ENCODE measurements around the gene KISS1. TPM values are rescaled to one million over a fixed set of nuclear protein-coding genes. Genes with fewer than 3 reads are reported as not detected.

The KISS1 gene
- total and polyA plus RNA-seq, 12 donors = 0.34 to 0.50 TPM; not detected in 10

DNA sequence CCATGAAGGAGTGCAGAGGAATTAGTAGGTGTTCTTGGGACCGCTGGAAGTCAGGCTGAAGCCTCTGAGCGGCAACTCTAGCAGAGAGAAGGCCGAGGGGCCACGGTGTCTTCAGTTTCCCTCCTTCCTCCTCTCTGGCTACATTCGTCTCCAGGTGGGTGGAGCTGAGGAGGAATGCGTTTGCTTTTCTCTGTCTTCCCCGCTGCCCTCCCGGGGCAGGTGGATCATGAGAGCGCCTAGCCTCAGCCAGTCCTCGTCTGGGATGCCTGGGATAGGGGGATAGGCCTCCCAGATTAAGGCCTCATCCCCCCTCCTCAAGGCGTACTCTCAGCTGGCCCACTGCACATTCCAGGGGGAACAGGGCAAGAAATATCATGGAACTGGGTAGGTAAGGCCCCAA, 25.0 kb upstream of the KISS1 start:
- Histone ChIP-seq H3K4me1 (replicated peaks in 1 of 2) (no peaks in the 10 kb centered on the region), H3K9me3 (replicated peaks in 1 of 3) (no peaks in the 10 kb centered on the region), H3K27me3 (no peaks in the 10 kb centered on the region), H3K27ac (no peak overlapping the region), H3K36me3 (replicated peaks in 1 of 2) (no peaks in the 10 kb centered on the region), H3K4me3 (no peak overlapping the region)
- DNase-seq = no peak
- intact Hi-C loops (cut with DNase I) = no loop called here
- TF ChIP-seq, protein P1, sequence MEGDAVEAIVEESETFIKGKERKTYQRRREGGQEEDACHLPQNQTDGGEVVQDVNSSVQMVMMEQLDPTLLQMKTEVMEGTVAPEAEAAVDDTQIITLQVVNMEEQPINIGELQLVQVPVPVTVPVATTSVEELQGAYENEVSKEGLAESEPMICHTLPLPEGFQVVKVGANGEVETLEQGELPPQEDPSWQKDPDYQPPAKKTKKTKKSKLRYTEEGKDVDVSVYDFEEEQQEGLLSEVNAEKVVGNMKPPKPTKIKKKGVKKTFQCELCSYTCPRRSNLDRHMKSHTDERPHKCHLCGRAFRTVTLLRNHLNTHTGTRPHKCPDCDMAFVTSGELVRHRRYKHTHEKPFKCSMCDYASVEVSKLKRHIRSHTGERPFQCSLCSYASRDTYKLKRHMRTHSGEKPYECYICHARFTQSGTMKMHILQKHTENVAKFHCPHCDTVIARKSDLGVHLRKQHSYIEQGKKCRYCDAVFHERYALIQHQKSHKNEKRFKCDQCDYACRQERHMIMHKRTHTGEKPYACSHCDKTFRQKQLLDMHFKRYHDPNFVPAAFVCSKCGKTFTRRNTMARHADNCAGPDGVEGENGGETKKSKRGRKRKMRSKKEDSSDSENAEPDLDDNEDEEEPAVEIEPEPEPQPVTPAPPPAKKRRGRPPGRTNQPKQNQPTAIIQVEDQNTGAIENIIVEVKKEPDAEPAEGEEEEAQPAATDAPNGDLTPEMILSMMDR (IDR thresholded peaks at IDR 0.05) = no peak
- TF ChIP-seq POLR2A (IDR thresholded peaks at IDR 0.05) = no peak
- 75 to 90% (median 85%) methylated on average over 11 of the region's 11 CpGs for whole genome bisulfite sequencing, 4 donors

DNA sequence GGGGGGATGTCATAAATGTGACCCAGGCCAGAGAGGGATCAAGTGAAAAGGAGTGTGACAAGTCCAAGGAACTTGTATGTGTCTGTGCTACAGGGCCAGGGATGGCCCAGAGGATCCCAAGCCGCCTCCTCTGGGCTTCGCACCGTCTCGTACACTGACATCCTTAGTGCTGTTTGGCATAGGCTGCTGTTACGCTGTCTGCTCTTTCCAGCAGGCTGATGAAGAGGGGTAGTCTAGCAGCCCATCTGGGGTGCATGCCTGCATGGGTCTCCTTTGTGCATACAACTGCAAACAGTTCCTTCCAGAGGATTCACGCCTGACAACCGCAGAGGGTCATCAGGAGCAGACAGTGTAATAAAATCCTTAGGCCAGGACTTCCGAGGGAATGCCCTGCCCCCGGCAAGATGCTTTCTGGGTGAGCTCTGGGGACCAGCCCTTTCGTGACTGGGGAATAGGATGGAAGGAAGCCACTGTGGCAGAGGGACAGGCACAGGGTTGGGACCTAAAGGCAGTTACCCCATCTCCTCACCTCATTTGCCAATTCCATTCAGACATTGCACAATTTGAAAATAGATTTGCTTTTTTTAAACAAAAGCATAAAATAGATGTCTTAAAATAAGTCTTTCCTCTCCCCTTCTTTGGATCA, 23.8 kb upstream of the KISS1 start:
- Histone ChIP-seq H3K27me3 (no peaks in the 10 kb centered on the region), H3K4me3 (no peak overlapping the region), H3K9me3 (replicated peaks in 1 of 3) (no peaks in the 10 kb centered on the region), H3K4me1 (replicated peaks in 1 of 2) (no peaks in the 10 kb centered on the region), H3K36me3 (replicated peaks in 1 of 2) (no peaks in the 10 kb centered on the region), H3K27ac (no peak overlapping the region)
- no peak for DNase-seq
- intact Hi-C loops (cut with DNase I) = no loop called here
- 81 to 87% (median 85%) methylated on average over 3 to 10 of the region's 10 CpGs for WGBS, 4 donors
- TF ChIP-seq POLR2A (IDR thresholded peaks at IDR 0.05) = no peak
- TF ChIP-seq, protein P1 (IDR thresholded peaks at IDR 0.05) = no peak

DNA sequence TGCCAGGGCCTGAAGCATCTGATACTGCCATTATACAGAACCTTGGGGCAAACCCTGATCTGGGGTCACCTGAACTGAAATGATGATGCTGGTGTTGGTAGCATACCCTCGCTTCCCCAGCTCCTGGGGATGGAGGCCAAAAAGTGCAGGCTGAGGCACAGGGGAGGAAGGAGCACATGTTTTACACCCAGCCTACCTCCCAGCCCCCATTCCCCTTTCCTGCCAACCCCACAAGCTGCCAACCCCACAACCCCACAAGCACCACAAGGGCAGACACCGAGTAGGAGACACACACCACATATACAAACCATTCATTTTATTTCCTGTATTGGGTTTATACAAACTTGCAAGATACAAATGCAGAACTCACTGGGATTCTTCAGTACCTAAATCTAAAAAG, 22.3 kb upstream of the KISS1 start:
- H3K27ac ChIP-seq = no peak overlapping the region
- H3K36me3 ChIP-seq (replicated peaks in 1 of 2) = no peaks in the 10 kb centered on the region
- H3K4me1 ChIP-seq (replicated peaks in 1 of 2) = peaks cover 0 to 8% of the 10 kb centered on the region in 2 donors
- 50 to 71% (median 62%) methylated on average over 2 of the region's 2 CpGs for WGBS, 4 donors
- TF ChIP-seq, protein P1 (IDR thresholded peaks at IDR 0.05) = no peak
- no peak for TF ChIP-seq POLR2A (IDR thresholded peaks at IDR 0.05)
- H3K9me3 ChIP-seq (replicated peaks in 1 of 3) = no peaks in the 10 kb centered on the region
- intact Hi-C loops (cut with DNase I) = no loop called here
- H3K4me3 ChIP-seq = no peak overlapping the region
- no peak for DNase-seq
- H3K27me3 ChIP-seq = no peaks in the 10 kb centered on the region

DNA sequence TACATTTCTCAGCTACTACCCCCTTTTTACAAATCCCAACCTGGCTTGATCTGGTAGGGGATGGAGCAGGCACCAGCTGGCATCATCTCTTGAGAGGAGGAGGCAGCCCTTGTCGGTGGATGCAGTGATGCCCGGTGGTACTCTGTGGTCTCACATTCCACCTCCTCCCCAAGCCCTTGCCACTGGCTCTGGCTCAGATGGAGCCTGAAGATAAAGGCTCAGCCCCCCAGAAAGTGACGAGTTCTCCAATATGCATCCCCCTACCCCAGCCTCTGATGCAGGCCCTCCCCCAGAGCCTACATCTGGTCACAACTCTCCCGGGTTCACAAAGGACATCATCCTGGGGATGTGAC, 21.3 kb upstream of the KISS1 start:
- Histone ChIP-seq H3K9me3 (replicated peaks in 1 of 3) (no peaks in the 10 kb centered on the region), H3K36me3 (replicated peaks in 1 of 2) (no peaks in the 10 kb centered on the region), H3K27me3 (no peaks in the 10 kb centered on the region), H3K27ac (no peak overlapping the region), H3K4me3 (no peak overlapping the region), H3K4me1 (replicated peaks in 1 of 2) (peaks cover 0 to 9% of the 10 kb centered on the region in 2 donors)
- intact Hi-C loops (cut with DNase I) = no loop called here
- TF ChIP-seq, protein P1 (IDR thresholded peaks at IDR 0.05) = no peak
- TF ChIP-seq POLR2A (IDR thresholded peaks at IDR 0.05) = no peak
- no peak for DNase-seq
- 52 to 70% (median 62%) methylated on average over 4 of the region's 4 CpGs for WGBS, 4 donors

All from adrenal gland (tissue), 12 donors.